CD14-positive monocyte (primary cell): Measurements from ENCODE around the gene TERT. TPM values are rescaled to one million over a fixed set of nuclear protein-coding genes. Genes with fewer than 3 reads are reported as not detected.

Experiments used
- DNase-seq, 3 donors: peaks; one replicate each; pipeline ENCODE4 v3.0.0-alpha.2; 2011 to 2022
- H2AFZ ChIP-seq: 2 replicates; pipeline ENCODE4 v1.6.0; 2012; ENCODE audit warnings: mild to moderate bottlenecking, low read depth, low read length, inconsistent platforms; ENCODE audit not compliant: insufficient read depth, poor library complexity, severe bottlenecking
- H3K27ac ChIP-seq, 2 donors: 1 replicate in 1 of 2; 2 replicates in 1 of 2; pipeline ENCODE4 v1.5.1; 2012 to 2013; ENCODE audit warnings: low read length in 2 of 2, control low read depth in 1 of 2, inconsistent platforms in 1 of 2, low read depth in 1 of 2, mild to moderate bottlenecking in 1 of 2
- H3K27me3 ChIP-seq, 2 donors: one replicate each; pipeline versions ENCODE4 v1.6.0 to v1.6.1; 2011 to 2013; ENCODE audit warnings: low read length in 2 of 2; ENCODE audit not compliant: control insufficient read depth in 2 of 2, insufficient read depth in 2 of 2
- H3K36me3 ChIP-seq, 2 donors: replicated peaks in 1 of 2; 1 replicate in 1 of 2; 2 replicates in 1 of 2; pipeline versions ENCODE4 v1.5.1 to v1.6.1; 2012 to 2013; ENCODE audit warnings: low read length in 2 of 2, control low read depth in 1 of 2, inconsistent platforms in 1 of 2, mild to moderate bottlenecking in 1 of 2; ENCODE audit not compliant: insufficient read depth in 2 of 2, control insufficient read depth in 1 of 2
- H3K4me1 ChIP-seq, 2 donors: 1 replicate in 1 of 2; 2 replicates in 1 of 2; pipeline versions ENCODE4 v1.5.1 to v1.6.1; 2012 to 2013; ENCODE audit warnings: low read length in 2 of 2, control low read depth in 1 of 2, inconsistent platforms in 1 of 2, mild to moderate bottlenecking in 1 of 2, moderate library complexity in 1 of 2; ENCODE audit not compliant: insufficient read depth in 2 of 2, control insufficient read depth in 1 of 2
- H3K4me2 ChIP-seq: replicated peaks from 2 replicates; pipeline ENCODE3; 2012; ENCODE audit warnings: low read length, moderate library complexity, mild to moderate bottlenecking; ENCODE audit not compliant: poor library complexity, severe bottlenecking; ENCODE audit errors: extremely low read depth
- H3K4me3 ChIP-seq, 3 experiments: fragments of 200-600 bp in 1 of 3; sonication (generic) in 1 of 3; replicated peaks in 1 of 3; 1 replicate in 2 of 3; 2 replicates in 1 of 3; pipeline ENCODE4 v1.5.1; 2011 to 2013; ENCODE audit warnings: low read length in 3 of 3, mild to moderate bottlenecking in 3 of 3, control low read depth in 2 of 3, low read depth in 2 of 3, inconsistent platforms in 1 of 3, moderate library complexity in 1 of 3
- H3K79me2 ChIP-seq: 2 replicates; pipeline ENCODE4 v1.6.0; 2012; ENCODE audit warnings: mild to moderate bottlenecking, control low read depth, inconsistent platforms, low read length, moderate library complexity; ENCODE audit not compliant: insufficient read depth
- H3K9ac ChIP-seq: 2 replicates; pipeline ENCODE4 v1.6.0; 2017; ENCODE audit warnings: low read length, mild to moderate bottlenecking; ENCODE audit not compliant: insufficient read depth, poor library complexity, severe bottlenecking
- H3K9me3 ChIP-seq, 2 donors: replicated peaks in 1 of 2; 1 replicate in 1 of 2; 2 replicates in 1 of 2; pipeline versions ENCODE4 v1.5.1 to v1.6.1; 2012 to 2013; ENCODE audit warnings: low read length in 2 of 2, control low read depth in 1 of 2; ENCODE audit not compliant: control insufficient read depth in 1 of 2, insufficient read depth in 1 of 2
- H4K20me1 ChIP-seq: 2 replicates; pipeline ENCODE4 v1.6.0; 2012; ENCODE audit warnings: mild to moderate bottlenecking, low read length, control low read depth, moderate library complexity; ENCODE audit not compliant: insufficient read depth
- H3K27ac Mint-ChIP-seq, 7 donors: one replicate each; pipeline ENCODE4 v1.8.0; 2020; ENCODE audit warnings: mild to moderate bottlenecking in 7 of 7, mixed read lengths in 7 of 7, moderate library complexity in 6 of 7, inconsistent platforms in 2 of 7
- H3K27me3 Mint-ChIP-seq, 3 donors: one replicate each; pipeline ENCODE4 v1.8.0; 2021 to 2022; ENCODE audit warnings: low read depth in 3 of 3, mild to moderate bottlenecking in 3 of 3, mixed read lengths in 3 of 3, moderate library complexity in 3 of 3, inconsistent platforms in 1 of 3
- H3K36me3 Mint-ChIP-seq, 2 donors: one replicate each; pipeline ENCODE4 v1.8.0; 2020; ENCODE audit warnings: mixed read lengths in 2 of 2, inconsistent platforms in 1 of 2, mild to moderate bottlenecking in 1 of 2
- H3K4me1 Mint-ChIP-seq: one replicate; pipeline ENCODE4 v1.8.0; 2020; ENCODE audit warnings: mild to moderate bottlenecking, mixed read lengths
- H3K4me3 Mint-ChIP-seq, 2 donors: one replicate each; pipeline ENCODE4 v1.8.0; 2020; ENCODE audit warnings: mild to moderate bottlenecking in 2 of 2, mixed read lengths in 2 of 2, moderate library complexity in 1 of 2
- H3K9me3 Mint-ChIP-seq, 7 donors: one replicate each; pipeline ENCODE4 v1.8.0; 2020 to 2022; ENCODE audit warnings: mixed read lengths in 7 of 7, mild to moderate bottlenecking in 6 of 7, moderate library complexity in 6 of 7, inconsistent platforms in 2 of 7
- WGBS: methylation state at CpG from one replicate; pipeline ENCODE4 v1.1.5; 2013; ENCODE audit warnings: missing lambda C conversion rate; ENCODE audit not compliant: insufficient coverage; 5-methylcytosine and 5-hydroxymethylcytosine counted together
- intact Hi-C, 2 donors: fragments of 100-400 bp; cut with micrococcal nuclease; formaldehyde crosslinking; loops; one replicate each; pipeline versions ENCODE4 v1.15.0 to v1.15.1; 2023
- polyA plus RNA-seq, 3 donors: library from polyadenylated mRNA; depleted of rRNA in 1 of 3; unstranded in 2 of 3; stranded (reverse) in 1 of 3; fragments of 300-500 nt in 2 of 3; fragments of >200 nt in 1 of 3; fragmentation: Illumina TruSeq in 2 of 3; gene quantifications; 1 replicate in 2 of 3; 2 replicates in 1 of 3; pipeline ENCODE4 v1.2.3, GENCODE V29; 2012 to 2021
- TF ChIP-seq, protein P1 (sequence below): fragments of 200-600 bp; IDR thresholded peaks from one replicate; pipeline ENCODE4 v1.8.0; 2022; ENCODE audit warnings: antibody characterized with exemption, mild to moderate bottlenecking

The TERT gene
- polyA plus RNA-seq, 3 donors, result not detected

GRCh38 chr5:1243487-1244130 lies 51.3 kb downstream of the TERT start:
- peaks cover 2 to 26% (median 4%) of the 10 kb centered on the region in 3 donors for H3K27me3 Mint-ChIP-seq
- Histone ChIP-seq H2AFZ (no peak overlapping the region), H3K27me3 (peaks cover 0 to 14% of the 10 kb centered on the region in 2 donors), H4K20me1 (no peaks in the 10 kb centered on the region), H3K27ac (no peak overlapping the region), H3K79me2 (no peaks in the 10 kb centered on the region), H3K4me2 (no peak overlapping the region), H3K9ac (no peak overlapping the region), H3K4me1 (no peaks in the 10 kb centered on the region), H3K9me3 (no peaks in the 10 kb centered on the region), H3K36me3 (no peaks in the 10 kb centered on the region), H3K4me3 (no peak overlapping the region)
- H3K4me1 Mint-ChIP-seq, result no peaks in the 10 kb centered on the region
- TF ChIP-seq, protein P1, sequence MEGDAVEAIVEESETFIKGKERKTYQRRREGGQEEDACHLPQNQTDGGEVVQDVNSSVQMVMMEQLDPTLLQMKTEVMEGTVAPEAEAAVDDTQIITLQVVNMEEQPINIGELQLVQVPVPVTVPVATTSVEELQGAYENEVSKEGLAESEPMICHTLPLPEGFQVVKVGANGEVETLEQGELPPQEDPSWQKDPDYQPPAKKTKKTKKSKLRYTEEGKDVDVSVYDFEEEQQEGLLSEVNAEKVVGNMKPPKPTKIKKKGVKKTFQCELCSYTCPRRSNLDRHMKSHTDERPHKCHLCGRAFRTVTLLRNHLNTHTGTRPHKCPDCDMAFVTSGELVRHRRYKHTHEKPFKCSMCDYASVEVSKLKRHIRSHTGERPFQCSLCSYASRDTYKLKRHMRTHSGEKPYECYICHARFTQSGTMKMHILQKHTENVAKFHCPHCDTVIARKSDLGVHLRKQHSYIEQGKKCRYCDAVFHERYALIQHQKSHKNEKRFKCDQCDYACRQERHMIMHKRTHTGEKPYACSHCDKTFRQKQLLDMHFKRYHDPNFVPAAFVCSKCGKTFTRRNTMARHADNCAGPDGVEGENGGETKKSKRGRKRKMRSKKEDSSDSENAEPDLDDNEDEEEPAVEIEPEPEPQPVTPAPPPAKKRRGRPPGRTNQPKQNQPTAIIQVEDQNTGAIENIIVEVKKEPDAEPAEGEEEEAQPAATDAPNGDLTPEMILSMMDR, result no peak
- no peaks in the 10 kb centered on the region for H3K36me3 Mint-ChIP-seq
- H3K4me3 Mint-ChIP-seq, result no peak overlapping the region
- DNase-seq, result no peak
- peaks cover 0 to 2% (median 0%) of the 10 kb centered on the region in 7 donors for H3K9me3 Mint-ChIP-seq
- WGBS, result 83% methylated on average over 26 of the region's 33 CpGs
- intact Hi-C loops, result no loop called here
- no peak overlapping the region for H3K27ac Mint-ChIP-seq

DNA sequence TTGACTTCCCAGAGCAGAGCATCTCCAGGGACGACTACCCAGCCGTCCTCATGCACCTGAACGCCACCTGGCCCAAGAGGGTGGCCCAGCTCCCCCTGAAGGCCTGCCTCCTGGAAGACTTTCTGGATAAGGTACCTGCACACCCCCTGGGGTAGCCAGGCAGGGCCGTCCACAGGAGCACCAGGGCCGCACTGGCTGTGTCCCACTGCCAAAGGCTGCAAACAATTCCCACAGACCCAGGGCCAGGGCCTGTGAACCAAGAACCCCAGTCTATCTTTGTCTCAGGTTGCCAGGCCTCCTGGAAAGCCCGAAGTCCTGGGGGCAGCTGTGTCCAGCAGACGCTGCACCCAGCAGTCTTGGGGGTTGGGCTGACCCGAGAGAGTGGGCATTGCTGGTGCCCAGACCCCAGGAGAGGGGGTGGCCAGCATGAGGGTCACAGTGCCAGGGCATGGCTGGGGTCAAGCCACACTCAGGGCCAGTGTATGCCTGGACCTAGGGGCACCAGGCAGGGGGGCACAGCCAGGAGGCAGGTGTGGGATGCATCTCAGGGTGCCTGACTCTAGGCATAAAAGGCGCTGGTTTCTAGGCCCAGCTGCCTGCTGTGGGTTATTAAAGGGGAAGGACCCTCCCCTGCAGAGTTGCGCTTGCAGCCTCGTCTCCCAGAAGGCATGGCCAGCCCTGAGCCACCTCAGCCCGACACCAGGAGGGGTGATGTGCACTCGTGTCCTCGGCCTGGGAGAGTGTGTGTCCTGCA lies 52.0 kb downstream of the TERT start:
- H3K9me3 Mint-ChIP-seq, result peaks cover 0 to 2% (median 0%) of the 10 kb centered on the region in 7 donors
- Histone ChIP-seq H3K4me2 (no peak overlapping the region), H2AFZ (no peak overlapping the region), H3K36me3 (no peaks in the 10 kb centered on the region), H3K4me1 (no peaks in the 10 kb centered on the region), H3K4me3 (no peak overlapping the region), H3K27ac (no peak overlapping the region), H3K9ac (no peak overlapping the region), H3K9me3 (no peaks in the 10 kb centered on the region), H4K20me1 (no peaks in the 10 kb centered on the region), H3K79me2 (no peaks in the 10 kb centered on the region), H3K27me3 (peaks cover 0 to 14% of the 10 kb centered on the region in 2 donors)
- no peak for DNase-seq
- peaks cover 2 to 23% (median 4%) of the 10 kb centered on the region in 3 donors for H3K27me3 Mint-ChIP-seq
- intact Hi-C loops, result no loop called here
- WGBS, result 89% methylated on average over 11 of the region's 14 CpGs
- H3K36me3 Mint-ChIP-seq, result no peaks in the 10 kb centered on the region
- H3K27ac Mint-ChIP-seq, result no peak overlapping the region
- no peaks in the 10 kb centered on the region for H3K4me1 Mint-ChIP-seq
- no peak overlapping the region for H3K4me3 Mint-ChIP-seq
- TF ChIP-seq, protein P1, result no peak
